HG03175 (cell line): ENCODE data around the gene CYLC2.

ENCODE experiments used
- ATAC-seq: cut with Tn5 transposase; IDR thresholded peaks from one replicate; pipeline ENCODE4 v1.9.1; 2021; ENCODE audit warnings: mild to moderate bottlenecking, moderate library complexity; ENCODE audit not compliant: unreplicated experiment

Gene CYLC2

GRCh38 chr9:102995033-102995432 is at the start of gene CYLC2:
TSS of gene CYLC2 (plus strand) at chr9:102995333. CDS start at chr9:102995381, 48 bp downstream.
- ATAC-seq, result no peak

GRCh38 chr9:102950346-102950745 is 44.8 kb upstream of the CYLC2 start:
- no peak for ATAC-seq

GRCh38 chr9:102966999-102967398 is 28.1 kb upstream of the CYLC2 start:
- no peak for ATAC-seq

- ATAC-seq, result no peak
Observed at GRCh38 chr9:102967979-102968378, 27.2 kb upstream of the CYLC2 start.

- no peak for ATAC-seq
Observed at GRCh38 chr9:102972780-102973179, 22.4 kb upstream of the CYLC2 start.

GRCh38 chr9:102974530-102974929 is 20.6 kb upstream of the CYLC2 start:
- no peak for ATAC-seq

GRCh38 chr9:102975251-102975650 is 19.9 kb upstream of the CYLC2 start:
- no peak for ATAC-seq

GRCh38 chr9:102985162-102985895 is 9.8 kb upstream of the CYLC2 start:
- no peak for ATAC-seq

- ATAC-seq, result no peak
Observed at GRCh38 chr9:102986425-102986824, 8.7 kb upstream of the CYLC2 start.

GRCh38 chr9:103003689-103004088 is 8.6 kb downstream of the CYLC2 start:
- ATAC-seq, result no peak

- no peak for ATAC-seq
Observed at GRCh38 chr9:103014242-103014641, 19.1 kb downstream of the CYLC2 start.

GRCh38 chr9:103025796-103026195 is 30.7 kb downstream of the CYLC2 start:
- ATAC-seq, result no peak

- ATAC-seq, result no peak
Observed at GRCh38 chr9:103037508-103038477, 42.7 kb downstream of the CYLC2 start.

GRCh38 chr9:103041961-103042360 is 46.8 kb downstream of the CYLC2 start:
- no peak for ATAC-seq
